HEK293 (cell line): ENCODE measurements around the gene RBM20.

Source experiments
- KLF16 ChIP-seq: fragments of 450-650 bp; formaldehyde crosslinking; IDR thresholded peaks from 2 replicates; pipeline ENCODE4 v1.5.1; 2017; ENCODE audit warnings: missing biosample characterization, missing genetic modification characterization
- TF ChIP-seq, protein P1 (sequence below): fragments of 450-650 bp; formaldehyde crosslinking; IDR thresholded peaks from 2 replicates; pipeline ENCODE4 v1.5.1; 2016; ENCODE audit warnings: missing biosample characterization, missing genetic modification characterization
- TF ChIP-seq, protein P2 (sequence below): fragments of 450-650 bp; formaldehyde crosslinking; IDR thresholded peaks from 2 replicates; pipeline ENCODE4 v1.5.1; 2016; ENCODE audit warnings: missing biosample characterization, missing genetic modification characterization, low read depth

GRCh38 chr10:110778211-110778610 is 134.1 kb downstream of the RBM20 start:
- TF ChIP-seq, protein P1, sequence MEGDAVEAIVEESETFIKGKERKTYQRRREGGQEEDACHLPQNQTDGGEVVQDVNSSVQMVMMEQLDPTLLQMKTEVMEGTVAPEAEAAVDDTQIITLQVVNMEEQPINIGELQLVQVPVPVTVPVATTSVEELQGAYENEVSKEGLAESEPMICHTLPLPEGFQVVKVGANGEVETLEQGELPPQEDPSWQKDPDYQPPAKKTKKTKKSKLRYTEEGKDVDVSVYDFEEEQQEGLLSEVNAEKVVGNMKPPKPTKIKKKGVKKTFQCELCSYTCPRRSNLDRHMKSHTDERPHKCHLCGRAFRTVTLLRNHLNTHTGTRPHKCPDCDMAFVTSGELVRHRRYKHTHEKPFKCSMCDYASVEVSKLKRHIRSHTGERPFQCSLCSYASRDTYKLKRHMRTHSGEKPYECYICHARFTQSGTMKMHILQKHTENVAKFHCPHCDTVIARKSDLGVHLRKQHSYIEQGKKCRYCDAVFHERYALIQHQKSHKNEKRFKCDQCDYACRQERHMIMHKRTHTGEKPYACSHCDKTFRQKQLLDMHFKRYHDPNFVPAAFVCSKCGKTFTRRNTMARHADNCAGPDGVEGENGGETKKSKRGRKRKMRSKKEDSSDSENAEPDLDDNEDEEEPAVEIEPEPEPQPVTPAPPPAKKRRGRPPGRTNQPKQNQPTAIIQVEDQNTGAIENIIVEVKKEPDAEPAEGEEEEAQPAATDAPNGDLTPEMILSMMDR, result no peak
- TF ChIP-seq, protein P2, sequence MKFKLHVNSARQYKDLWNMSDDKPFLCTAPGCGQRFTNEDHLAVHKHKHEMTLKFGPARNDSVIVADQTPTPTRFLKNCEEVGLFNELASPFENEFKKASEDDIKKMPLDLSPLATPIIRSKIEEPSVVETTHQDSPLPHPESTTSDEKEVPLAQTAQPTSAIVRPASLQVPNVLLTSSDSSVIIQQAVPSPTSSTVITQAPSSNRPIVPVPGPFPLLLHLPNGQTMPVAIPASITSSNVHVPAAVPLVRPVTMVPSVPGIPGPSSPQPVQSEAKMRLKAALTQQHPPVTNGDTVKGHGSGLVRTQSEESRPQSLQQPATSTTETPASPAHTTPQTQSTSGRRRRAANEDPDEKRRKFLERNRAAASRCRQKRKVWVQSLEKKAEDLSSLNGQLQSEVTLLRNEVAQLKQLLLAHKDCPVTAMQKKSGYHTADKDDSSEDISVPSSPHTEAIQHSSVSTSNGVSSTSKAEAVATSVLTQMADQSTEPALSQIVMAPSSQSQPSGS (tag by site-specific recombination), result no peak
- TF ChIP-seq KLF16 (tag by site-specific recombination), result no peak
